Hematopoietic multipotent progenitor cell treated with erythropoietin and hydrocortisone succinate and interleukin-3 and kit ligand, for 8 days (in vitro differentiated cells): ENCODE data around the gene FARP1.

Experiments
- DNase-seq: peaks from one replicate; pipeline ENCODE4 v3.0.0-alpha.2; 2015

The FARP1 gene

DNA sequence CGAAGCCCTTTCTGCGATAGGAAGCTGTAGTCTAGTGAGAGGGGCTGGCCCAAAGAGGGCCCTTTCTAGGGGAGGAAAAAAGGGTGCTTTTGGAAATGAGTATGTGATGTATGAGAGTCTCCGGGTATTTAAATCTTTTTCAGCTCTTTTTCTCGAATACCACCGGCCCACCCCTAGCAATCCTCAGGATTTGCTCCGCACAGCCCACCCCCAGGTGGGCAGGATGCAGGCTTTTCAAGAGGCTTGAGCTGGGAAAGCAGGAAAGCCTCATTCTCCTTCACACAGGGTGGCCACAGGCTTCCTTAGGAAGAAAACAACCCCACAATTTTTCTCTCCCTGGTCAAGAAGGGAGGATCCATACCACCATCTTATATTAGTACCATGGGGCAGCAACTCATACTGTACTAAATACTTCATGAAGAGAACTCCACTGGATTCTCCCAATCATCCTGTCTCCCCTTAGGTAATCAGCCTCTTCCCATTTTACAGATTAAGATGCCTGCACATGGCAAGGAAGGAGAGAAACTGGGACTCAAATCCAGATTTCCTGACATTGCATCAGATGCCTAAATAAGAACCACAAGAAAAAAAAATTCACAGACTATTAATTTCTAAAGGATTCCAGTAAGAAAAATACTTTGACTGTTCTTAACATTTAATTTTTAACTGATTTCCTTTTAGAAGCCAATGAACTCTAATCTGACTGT is 349.6 kb downstream of the FARP1 start:
- DNase-seq, result no peak

DNA sequence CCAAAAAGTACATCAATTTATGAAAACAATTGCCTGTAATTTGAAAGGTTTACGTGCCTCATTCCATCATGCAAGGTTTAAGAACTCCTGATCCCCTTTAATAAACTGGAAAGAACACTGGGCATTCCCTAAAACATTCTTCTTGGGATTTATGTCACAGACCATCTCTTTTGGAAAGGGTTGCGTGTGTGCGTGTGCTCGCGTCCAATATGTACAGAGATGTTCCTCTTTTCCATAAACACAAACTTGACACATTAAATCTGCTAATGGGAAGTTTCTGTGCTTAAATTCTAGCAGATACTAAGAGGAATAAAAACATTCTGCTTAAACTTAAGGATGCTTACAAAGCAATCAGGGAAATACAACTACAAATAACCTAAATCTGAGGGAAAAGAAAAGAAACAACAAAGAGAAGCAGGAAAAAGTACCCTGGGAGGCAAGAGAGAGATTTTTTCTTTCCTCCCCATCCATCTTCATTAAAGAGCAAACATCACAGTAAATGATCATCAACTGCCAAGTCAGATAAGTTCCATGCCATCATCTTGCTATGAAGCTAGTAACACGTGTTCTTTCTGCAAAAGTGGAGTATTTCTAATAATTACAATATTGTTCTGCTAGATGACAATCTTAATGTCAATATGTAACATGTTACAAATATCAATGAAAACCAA is 350.3 kb downstream of the FARP1 start:
- no peak for DNase-seq

DNA sequence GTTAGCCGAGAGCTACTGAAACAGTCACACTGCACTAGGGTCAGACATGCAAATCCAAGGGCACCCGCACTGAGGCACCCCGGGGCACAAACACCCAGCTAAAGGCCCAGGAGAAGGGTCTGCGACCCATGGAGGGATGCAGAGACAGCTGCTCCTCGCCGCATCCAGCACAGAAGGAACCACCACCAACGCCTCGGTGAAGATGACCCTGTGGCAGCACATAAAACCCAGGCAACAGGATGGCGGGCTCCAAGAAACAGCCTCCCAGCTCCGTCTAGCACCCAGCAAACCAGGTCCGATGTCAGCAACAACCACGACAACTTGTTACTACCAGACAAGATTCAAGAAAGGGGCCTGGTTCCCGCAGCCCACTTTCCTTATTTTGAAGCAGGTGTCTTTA is 351.9 kb downstream of the FARP1 start:
- no peak for DNase-seq

DNA sequence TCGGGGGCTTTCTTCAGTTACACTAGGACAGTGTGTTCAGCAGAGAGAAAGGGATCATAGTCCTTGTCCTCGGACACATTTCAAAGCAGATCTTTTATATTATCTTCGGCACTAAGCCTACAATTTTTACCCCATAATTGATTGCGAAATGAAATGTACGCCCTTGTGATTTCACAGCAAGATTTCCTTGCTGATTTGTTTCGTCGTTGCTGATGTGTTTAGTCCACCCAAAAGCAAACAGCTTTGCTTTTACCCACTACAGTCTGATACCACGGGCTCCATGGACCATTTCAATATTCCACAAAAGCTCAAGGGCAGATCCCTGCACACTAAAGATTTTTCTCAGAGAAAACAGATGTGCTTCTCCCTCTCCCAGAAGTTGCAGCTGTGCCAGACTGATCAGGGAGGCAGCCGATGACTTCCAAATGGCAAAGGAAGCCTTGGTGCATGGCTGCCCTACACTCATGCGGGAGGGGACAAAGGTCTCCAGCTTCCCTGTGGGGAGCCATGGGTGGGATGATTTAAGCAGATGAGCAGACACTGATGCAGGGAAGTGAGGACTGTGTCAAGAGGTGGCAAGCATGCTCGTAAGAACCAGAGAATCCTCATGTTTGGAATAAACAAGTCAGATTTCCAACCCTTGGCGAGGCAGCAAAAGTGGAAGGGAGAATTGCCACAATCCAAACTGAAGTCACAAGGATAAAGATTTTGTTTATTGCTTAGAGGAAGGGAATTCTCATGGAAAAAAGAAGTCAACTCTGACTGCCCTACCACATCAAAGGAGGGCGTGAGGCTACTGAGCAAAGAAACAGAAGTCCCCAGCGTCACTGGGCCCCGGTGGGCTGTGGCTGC is 353.0 kb downstream of the FARP1 start:
- no peak for DNase-seq

DNA sequence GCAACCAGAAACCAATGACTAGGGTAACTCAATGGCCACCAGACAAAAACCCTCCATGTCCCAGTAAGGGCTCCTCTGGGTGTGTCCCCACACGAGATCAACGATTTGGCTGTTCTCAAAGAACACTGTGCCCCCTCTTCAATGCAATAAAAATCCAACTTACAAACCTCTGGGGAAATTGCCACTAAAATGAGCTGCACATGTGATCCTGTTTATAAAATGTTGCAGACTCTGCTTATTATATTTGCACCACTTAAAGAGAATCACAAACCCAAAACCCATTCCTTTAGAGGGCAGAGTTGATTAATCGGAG is 353.5 kb downstream of the FARP1 start:
- DNase-seq, result no peak

DNA sequence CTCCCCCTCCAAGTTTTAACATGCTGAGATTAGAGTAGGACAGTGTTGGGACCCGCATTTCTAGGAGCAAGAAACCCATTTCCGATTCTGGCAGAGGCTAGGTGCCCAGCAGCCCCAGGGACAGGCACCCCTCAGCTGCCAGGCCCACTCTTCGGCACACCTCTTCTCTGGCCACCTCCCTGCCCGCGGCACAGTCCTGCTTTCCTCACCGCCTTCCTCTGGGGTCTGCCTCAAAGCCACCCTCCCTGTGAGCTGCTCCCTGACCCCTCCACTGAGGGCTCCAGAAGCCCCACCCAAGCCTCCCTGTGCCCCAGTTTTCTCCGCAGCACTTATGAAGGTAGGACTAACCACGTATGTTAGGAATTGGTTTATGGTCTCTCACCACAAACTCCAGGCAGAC is 354.1 kb downstream of the FARP1 start:
- no peak for DNase-seq

DNA sequence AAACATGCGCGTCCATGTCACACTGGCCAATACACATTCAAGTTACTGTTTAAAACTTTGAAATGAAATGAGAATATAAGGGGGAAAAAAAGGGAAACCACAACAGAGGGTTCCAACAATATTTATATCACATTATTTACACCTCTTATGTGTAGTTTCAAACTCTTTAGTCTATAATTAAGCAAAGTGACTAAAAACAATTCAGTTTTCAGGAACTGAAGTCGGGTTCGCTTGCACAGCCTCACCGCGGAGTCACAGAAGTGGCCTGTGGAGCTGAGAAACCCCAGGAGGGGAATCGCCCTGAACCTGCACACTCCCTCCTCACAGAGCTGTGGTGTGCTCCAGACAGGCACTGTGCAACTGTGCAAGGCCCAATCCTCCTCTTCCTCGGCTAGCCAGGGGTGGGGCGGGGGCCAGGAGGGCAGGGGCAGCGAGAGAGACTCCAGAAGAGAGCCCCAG is 358.1 kb downstream of the FARP1 start:
- no peak for DNase-seq

DNA sequence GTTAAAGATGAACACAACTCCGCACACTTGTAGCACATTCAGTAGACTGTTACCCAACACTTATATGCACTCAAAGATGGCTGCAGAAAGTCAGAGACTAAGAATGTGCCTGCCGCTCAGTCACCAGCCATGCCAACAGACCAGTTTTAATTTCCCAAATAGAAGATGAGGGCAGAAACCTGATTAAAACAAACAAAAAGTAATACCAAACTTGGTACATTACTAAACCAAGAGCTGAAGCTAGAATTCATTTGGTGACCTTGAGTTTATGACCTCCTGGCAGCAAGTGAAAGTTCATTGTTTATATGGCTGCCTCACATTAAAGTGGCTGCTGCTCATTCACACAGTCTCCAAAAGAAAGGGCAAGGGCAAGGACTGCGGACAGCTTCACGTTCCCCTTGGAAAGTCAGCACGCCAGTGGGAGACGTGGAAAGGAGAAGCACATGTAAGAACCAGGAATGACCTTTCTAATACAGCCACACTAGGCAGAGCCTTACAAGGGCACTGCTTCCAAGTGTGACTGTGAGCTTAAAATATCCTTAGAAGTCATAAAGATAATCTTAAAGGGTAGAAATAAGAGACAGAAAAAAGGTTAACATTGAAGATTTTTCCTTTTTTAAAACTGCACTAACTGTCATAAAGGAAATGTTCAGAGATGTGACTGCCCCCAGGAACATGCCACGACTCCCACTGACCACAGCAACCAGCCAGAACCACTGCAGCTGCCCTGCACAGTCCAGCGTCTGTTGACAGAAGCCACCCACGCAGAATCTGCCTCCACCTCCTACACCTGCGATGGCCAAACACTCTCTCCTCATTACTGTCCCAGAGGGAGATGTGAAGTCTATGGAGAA is 360.5 kb downstream of the FARP1 start:
- no peak for DNase-seq

DNA sequence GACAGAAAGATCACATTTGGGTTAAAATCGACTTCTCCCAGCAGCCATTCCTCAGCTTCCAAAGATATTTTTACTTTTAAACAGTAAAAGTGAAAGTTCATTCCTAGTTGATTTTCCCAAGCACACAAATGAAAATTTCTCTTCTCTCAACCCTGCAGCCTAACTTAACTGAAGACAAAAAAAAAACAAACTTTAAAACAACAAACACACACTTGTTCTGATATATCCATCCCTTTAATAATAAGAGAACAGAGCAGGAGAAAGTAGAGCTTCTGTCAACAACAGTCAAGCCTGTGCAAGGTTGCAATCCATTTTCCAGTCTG is 361.1 kb downstream of the FARP1 start:
- DNase-seq, result no peak

DNA sequence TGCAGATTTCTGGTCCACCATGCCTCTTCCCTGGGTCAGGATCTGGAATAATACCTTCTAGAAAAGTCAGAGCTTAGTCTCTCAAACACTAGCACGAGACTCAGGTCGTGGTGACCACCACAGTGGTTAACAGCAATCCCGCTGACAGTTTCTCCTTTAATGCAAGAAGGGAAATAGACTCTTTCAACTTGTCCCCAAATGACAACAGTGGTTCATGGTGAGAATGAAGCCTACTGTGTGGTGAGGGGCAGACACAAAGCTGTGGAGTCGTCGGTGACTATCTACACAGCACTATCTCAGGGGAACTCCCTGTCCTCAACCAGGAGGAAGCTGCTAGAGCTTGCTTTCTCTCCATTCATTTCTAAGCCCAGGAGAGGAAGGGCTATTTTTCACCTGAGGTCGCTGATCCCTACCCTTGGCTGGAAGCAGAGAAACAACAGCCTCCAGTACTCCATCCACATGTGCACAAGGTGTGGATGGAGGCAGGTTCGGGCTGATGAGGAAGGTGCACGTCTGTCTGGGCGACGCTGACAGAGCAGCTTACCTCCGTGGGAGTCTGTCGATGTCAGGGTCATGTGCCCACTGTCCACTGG is 361.6 kb downstream of the FARP1 start:
- DNase-seq, result peak; percentile 31
